Astrocyte (in vitro differentiated cells and primary cell): Measurements from ENCODE around the gene PPY. TPM values are rescaled to one million over a fixed set of nuclear protein-coding genes. Genes with fewer than 3 reads are reported as not detected.

Experiments used
- DNase-seq: peaks from one replicate; pipeline ENCODE4 v3.0.0-alpha.2; 2010; ENCODE audit warnings: low read depth
- FAIRE-seq: peaks from 2 replicates; lab custom pipeline; 2011; peaks lifted over from hg19 to GRCh38; lab: Jason Lieb, UNC
- H2AFZ ChIP-seq: 2 replicates; pipeline ENCODE4 v1.6.0; 2012; ENCODE audit warnings: low read depth, low read length, inconsistent platforms
- H3K27ac ChIP-seq: 2 replicates; pipeline ENCODE4 v1.5.1; 2011; ENCODE audit warnings: low read depth, low read length, inconsistent platforms
- H3K27me3 ChIP-seq: 2 replicates; pipeline ENCODE4 v1.6.0; 2011; ENCODE audit warnings: low read length, inconsistent platforms; ENCODE audit not compliant: insufficient read depth
- H3K36me3 ChIP-seq: 2 replicates; pipeline ENCODE4 v1.5.1; 2011; ENCODE audit warnings: low read length, inconsistent platforms; ENCODE audit not compliant: insufficient read depth
- H3K4me1 ChIP-seq: 2 replicates; pipeline ENCODE4 v1.5.1; 2011; ENCODE audit warnings: low read length, inconsistent platforms; ENCODE audit not compliant: insufficient read depth
- H3K4me2 ChIP-seq: 2 replicates; pipeline ENCODE4 v1.6.0; 2012; ENCODE audit warnings: low read length, inconsistent platforms
- H3K4me3 ChIP-seq: 2 replicates; pipeline ENCODE4 v1.5.1; 2011; ENCODE audit warnings: low read depth, mild to moderate bottlenecking, low read length, inconsistent platforms; ENCODE audit not compliant: insufficient read depth
- H3K79me2 ChIP-seq: 2 replicates; pipeline ENCODE4 v1.6.0; 2012; ENCODE audit warnings: mild to moderate bottlenecking, low read length, inconsistent platforms; ENCODE audit not compliant: insufficient read depth
- H3K9ac ChIP-seq: 2 replicates; pipeline ENCODE4 v1.6.0; 2012; ENCODE audit warnings: mild to moderate bottlenecking, low read length, inconsistent platforms
- H3K9me3 ChIP-seq: 2 replicates; pipeline ENCODE4 v1.5.1; 2012; ENCODE audit warnings: low read depth, mild to moderate bottlenecking, low read length, inconsistent platforms; ENCODE audit not compliant: insufficient read depth
- H4K20me1 ChIP-seq: 2 replicates; pipeline ENCODE4 v1.6.0; 2012; ENCODE audit warnings: low read length, inconsistent platforms; ENCODE audit not compliant: insufficient read depth
- H3K27ac Mint-ChIP-seq: one replicate; pipeline ENCODE4 v1.8.0; 2021; ENCODE audit warnings: mild to moderate bottlenecking, mixed read lengths; ENCODE audit not compliant: unreplicated experiment
- H3K27me3 Mint-ChIP-seq: one replicate; pipeline ENCODE4 v1.8.0; 2021; ENCODE audit warnings: low read depth, mixed read lengths; ENCODE audit not compliant: unreplicated experiment
- H3K36me3 Mint-ChIP-seq: one replicate; pipeline ENCODE4 v1.8.0; 2021; ENCODE audit warnings: low read depth, mixed read lengths; ENCODE audit not compliant: unreplicated experiment
- H3K4me1 Mint-ChIP-seq: one replicate; pipeline ENCODE4 v1.8.0; 2021; ENCODE audit warnings: low read depth, mixed read lengths; ENCODE audit not compliant: unreplicated experiment
- H3K4me3 Mint-ChIP-seq: one replicate; pipeline ENCODE4 v1.8.0; 2021; ENCODE audit warnings: mild to moderate bottlenecking, moderate library complexity, mixed read lengths; ENCODE audit not compliant: unreplicated experiment
- H3K9me3 Mint-ChIP-seq: one replicate; pipeline ENCODE4 v1.8.0; 2021; ENCODE audit warnings: mild to moderate bottlenecking, mixed read lengths; ENCODE audit not compliant: unreplicated experiment
- EZH2 ChIP-seq: IDR thresholded peaks from 2 replicates; pipeline ENCODE4 v1.6.1; 2012; ENCODE audit warnings: mild to moderate bottlenecking, low read length, inconsistent platforms; ENCODE audit not compliant: insufficient read depth
- total RNA-seq: library from RNA; stranded (reverse); gene quantifications from 2 replicates; pipeline ENCODE4 v1.2.1, GENCODE V29; 2021
- TF ChIP-seq, protein P1 (sequence below): IDR thresholded peaks from 2 replicates; pipeline ENCODE4 v1.5.1; 2011; ENCODE audit warnings: low read depth, mild to moderate bottlenecking, inconsistent platforms, low read length, moderate library complexity; ENCODE audit not compliant: insufficient read depth

PPY gene
- total RNA-seq, 1 donor from 2014 or later, result not detected

DNA sequence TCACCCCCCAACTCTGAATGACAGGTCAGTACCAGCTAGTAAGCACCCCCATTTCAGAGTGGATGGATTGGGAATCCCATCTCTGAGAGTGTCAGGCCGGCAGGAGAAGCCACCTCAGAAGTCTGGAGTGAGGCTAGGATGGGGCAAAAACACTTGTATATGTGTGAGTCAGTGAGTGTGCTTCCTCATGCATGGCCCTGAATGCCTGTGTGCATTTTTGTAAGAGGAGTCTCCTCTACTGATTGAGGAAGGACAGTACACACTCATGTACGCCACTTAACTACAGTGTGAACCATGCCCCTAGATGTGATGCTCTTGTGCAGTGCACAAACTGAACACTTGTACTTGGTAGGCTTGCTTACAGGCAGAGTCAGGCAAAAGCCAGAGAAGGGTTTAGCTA, 39.9 kb upstream of the PPY start:
- Mint-ChIP-seq H3K9me3 (peaks cover 2% of the 10 kb centered on the region), H3K4me3 (no peak overlapping the region), H3K27ac (no peak overlapping the region), H3K36me3 (no peaks in the 10 kb centered on the region), H3K27me3 (peaks cover 72% of the 10 kb centered on the region), H3K4me1 (no peaks in the 10 kb centered on the region)
- Histone ChIP-seq H3K27ac (no peak overlapping the region), H3K4me1 (no peaks in the 10 kb centered on the region), H2AFZ (no peak overlapping the region), H3K79me2 (no peaks in the 10 kb centered on the region), H3K36me3 (no peaks in the 10 kb centered on the region), H3K4me2 (no peak overlapping the region), H4K20me1 (peaks cover 5% of the 10 kb centered on the region), H3K9me3 (no peaks in the 10 kb centered on the region), H3K9ac (no peak overlapping the region), H3K4me3 (no peak overlapping the region), H3K27me3 (peaks cover 57% of the 10 kb centered on the region)
- no peak for TF ChIP-seq EZH2
- TF ChIP-seq, protein P1, sequence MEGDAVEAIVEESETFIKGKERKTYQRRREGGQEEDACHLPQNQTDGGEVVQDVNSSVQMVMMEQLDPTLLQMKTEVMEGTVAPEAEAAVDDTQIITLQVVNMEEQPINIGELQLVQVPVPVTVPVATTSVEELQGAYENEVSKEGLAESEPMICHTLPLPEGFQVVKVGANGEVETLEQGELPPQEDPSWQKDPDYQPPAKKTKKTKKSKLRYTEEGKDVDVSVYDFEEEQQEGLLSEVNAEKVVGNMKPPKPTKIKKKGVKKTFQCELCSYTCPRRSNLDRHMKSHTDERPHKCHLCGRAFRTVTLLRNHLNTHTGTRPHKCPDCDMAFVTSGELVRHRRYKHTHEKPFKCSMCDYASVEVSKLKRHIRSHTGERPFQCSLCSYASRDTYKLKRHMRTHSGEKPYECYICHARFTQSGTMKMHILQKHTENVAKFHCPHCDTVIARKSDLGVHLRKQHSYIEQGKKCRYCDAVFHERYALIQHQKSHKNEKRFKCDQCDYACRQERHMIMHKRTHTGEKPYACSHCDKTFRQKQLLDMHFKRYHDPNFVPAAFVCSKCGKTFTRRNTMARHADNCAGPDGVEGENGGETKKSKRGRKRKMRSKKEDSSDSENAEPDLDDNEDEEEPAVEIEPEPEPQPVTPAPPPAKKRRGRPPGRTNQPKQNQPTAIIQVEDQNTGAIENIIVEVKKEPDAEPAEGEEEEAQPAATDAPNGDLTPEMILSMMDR, result no peak
- no peak for FAIRE-seq
- no peak for DNase-seq

DNA sequence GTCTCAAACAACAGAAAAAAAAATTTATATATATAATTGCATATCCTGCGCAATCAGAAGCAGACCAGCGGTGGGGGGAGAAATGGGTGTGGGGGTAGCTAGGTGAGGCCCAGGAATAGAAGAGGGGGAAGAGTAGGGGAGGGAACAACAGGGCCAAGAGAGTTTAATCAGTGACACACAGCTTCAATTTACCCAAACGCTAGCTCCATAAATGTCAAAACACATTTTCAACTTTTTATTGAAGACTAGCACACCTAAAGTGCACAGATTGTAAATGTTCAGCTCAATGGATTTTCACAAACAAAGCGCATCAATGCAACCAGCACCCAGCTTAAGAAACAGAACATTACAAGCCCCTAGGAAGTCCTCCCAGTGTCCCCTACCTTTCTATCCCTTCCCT, 37.4 kb upstream of the PPY start:
- H3K27ac ChIP-seq, result no peak overlapping the region
- Mint-ChIP-seq H3K4me3 (no peak overlapping the region), H3K36me3 (no peaks in the 10 kb centered on the region), H3K9me3 (no peaks in the 10 kb centered on the region), H3K4me1 (no peaks in the 10 kb centered on the region), H3K27me3 (peaks cover 66% of the 10 kb centered on the region), H3K27ac (no peak overlapping the region)
- no peak overlapping the region for H2AFZ ChIP-seq
- H3K4me3 ChIP-seq, result no peak overlapping the region
- no peaks in the 10 kb centered on the region for H3K9me3 ChIP-seq
- no peak overlapping the region for H3K4me2 ChIP-seq
- no peak for FAIRE-seq
- H3K9ac ChIP-seq, result no peak overlapping the region
- no peaks in the 10 kb centered on the region for H3K79me2 ChIP-seq
- no peak for DNase-seq
- no peaks in the 10 kb centered on the region for H3K4me1 ChIP-seq
- peaks cover 5% of the 10 kb centered on the region for H4K20me1 ChIP-seq
- TF ChIP-seq, protein P1, result no peak
- no peak for TF ChIP-seq EZH2
- H3K27me3 ChIP-seq, result peaks cover 57% of the 10 kb centered on the region
- no peaks in the 10 kb centered on the region for H3K36me3 ChIP-seq

DNA sequence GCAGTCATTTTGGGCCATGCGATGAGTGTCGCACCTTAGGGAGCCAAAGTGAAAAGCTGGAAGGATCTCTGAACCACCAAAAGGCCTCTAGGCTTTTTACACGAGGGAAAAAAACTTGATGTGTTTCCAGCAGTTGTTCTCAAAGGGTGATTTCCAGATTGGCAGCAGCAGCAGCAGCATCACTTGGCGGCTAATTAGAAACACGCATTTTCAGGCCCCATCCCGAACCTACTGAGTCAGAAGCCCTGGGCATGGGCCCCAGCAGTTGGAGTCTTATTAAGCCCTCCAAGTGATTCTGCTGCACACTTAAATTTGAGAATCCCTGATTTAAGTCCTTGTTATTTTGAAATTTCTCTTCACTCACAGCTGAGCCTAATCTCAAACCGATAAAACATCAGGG, 36.7 kb upstream of the PPY start:
- Histone ChIP-seq H4K20me1 (peaks cover 5% of the 10 kb centered on the region), H3K27ac (no peak overlapping the region), H3K4me1 (no peaks in the 10 kb centered on the region), H3K4me3 (no peak overlapping the region), H3K9me3 (no peaks in the 10 kb centered on the region), H2AFZ (no peak overlapping the region), H3K36me3 (no peaks in the 10 kb centered on the region), H3K79me2 (no peaks in the 10 kb centered on the region), H3K4me2 (no peak overlapping the region), H3K27me3 (peaks cover 57% of the 10 kb centered on the region), H3K9ac (no peak overlapping the region)
- Mint-ChIP-seq H3K27me3 (peaks cover 66% of the 10 kb centered on the region), H3K27ac (no peak overlapping the region), H3K9me3 (no peaks in the 10 kb centered on the region), H3K36me3 (no peaks in the 10 kb centered on the region), H3K4me1 (no peaks in the 10 kb centered on the region), H3K4me3 (no peak overlapping the region)
- TF ChIP-seq EZH2, result no peak
- TF ChIP-seq, protein P1, result no peak
- no peak for DNase-seq
- FAIRE-seq, result no peak
